Embryonic facial prominence (tissue), 1 donor: Measurements from ENCODE around the gene MTFMT.
"Not testable (repeated sequence)": the region's sequence is repeated elsewhere in the genome, so short reads cannot be mapped to it uniquely, and the experiment has no call there.

Source experiments
- DNase-seq: peaks from one replicate; pipeline ENCODE4 v3.0.0-alpha.2; 2016; ENCODE audit errors: extremely low spot score

The MTFMT gene

DNA sequence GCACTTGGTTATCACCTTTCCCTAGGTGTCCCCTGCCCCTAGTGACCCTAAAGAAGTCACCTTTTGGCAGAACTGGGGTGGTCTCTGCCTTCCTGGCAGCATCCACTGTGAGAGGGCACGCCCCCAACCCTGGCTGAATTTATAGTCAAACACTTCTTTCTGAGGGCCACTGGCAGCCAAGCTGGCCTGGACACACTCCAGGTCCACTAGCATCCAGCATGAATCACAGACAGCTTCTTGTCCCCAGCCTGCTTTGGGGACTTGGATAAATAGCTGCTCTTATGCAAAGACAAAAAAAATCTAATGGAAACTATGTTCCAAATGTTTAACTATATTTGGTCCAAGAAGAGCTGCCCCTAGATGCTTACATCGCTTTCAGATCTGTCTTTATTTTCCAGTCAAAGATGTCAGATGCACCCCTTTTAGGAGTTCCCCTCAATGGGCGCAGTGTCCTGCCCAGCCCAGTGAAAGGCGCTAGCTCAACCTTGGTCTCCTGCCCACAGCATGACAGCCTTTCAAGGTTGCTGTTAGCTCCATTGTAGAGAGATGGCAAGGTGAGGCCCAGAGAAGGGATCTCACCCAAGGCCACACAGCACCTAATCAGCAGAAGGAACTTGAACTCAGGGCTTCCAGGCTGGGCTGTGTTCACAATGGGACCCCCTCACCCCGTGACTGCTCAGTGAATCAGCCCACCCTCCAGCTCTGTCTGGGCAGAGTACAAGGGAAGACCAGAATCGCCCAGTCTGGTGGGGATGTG lies 31.4 kb upstream of the MTFMT start:
- DNase-seq: no peak

DNA sequence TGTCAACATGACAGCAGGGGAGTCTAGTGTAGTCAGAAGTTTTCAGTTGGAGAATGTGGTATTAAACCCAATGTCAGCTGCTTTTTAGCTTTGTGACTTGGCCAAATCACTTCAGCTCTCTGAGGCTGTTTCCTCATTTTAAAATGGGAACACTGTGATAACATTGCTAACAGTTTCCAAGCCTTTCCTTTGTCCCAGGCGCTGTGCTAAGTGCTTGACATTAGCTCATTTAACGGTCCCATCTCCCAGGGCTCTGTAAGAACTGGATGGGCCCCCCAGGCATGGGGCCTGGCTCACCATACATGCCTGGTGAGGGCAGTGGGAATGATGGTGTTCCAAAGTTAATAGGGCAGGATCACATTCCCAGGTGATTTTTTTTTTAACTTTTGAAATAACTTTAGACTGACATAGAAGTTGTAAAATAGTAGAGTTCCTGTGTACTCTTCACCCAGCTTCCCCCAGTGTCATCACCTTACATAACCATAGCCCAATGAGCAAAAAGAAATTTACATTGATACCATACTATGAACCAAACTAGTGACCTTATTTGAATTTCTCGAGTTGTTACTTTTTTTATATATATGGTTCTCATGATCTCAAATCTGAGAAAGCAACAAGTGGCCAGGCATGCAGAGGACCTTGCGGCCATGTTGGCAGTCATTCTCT lies 30.6 kb upstream of the MTFMT start:
- DNase-seq: no peak

DNA sequence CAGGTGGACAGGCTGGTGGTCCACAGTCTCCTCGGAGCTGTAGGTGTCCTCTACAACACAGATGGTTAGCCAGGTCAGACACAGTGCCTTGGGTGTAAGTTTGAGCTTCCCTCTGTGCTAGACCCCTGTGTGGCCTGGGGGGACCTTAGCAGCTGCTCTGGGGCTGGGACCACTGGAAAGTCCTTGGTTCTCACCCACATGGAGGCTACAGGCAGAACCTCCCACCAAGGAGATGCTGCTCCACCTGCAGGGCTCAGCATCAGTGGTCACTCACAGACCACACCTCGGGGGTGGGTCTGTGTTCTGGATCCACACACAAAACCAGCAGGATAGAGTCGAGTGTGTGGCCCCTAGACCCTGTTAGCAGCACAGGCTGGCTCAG lies 29.9 kb upstream of the MTFMT start:
- no peak for DNase-seq

DNA sequence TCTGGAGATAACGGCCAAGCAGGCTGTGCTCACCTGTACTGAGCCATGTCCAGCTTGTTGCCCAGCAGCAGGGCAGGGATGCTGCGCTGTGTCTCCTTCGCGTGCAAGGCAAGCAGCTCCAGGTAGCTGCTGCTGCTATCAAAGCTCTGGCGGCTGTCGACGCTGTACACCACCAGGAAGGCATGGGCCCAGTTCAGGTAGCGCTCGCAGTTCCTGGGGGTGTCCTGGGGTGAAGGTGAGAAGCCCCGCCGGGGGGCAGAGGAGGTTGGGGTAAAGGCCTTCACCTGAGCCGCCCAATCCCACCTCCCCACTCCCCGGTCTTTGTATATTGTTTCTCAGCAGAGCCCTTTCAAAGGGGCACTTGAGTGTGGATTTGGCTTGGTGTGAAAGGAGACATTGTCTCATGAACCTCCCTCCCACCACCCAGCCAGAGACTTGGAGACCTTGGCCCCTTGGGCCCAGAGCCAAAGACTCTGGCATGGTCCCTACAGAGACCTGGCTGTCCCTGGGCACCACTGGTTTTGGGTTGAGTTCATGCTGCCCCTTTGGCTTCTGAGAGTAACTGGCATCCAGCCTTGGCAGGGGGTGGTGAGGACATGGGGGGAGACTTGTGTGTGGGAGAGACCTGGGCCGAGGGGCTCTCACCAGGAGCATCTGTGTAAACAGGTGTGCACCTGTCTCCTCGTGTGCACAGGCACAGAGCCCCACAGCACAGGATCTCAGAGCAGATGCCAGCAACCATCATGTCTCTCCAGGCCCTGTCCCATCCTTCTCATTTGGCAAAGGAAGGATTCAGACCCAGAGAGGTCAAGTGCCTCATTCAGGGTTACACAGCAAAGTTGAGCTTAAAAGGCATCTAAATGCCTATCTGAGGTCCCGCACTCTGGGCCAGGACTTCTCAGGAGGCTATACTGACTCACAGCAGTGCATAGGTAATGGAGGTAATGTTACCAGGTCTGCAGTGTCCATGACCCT lies 29.2 kb upstream of the MTFMT start:
- no peak for DNase-seq

DNA sequence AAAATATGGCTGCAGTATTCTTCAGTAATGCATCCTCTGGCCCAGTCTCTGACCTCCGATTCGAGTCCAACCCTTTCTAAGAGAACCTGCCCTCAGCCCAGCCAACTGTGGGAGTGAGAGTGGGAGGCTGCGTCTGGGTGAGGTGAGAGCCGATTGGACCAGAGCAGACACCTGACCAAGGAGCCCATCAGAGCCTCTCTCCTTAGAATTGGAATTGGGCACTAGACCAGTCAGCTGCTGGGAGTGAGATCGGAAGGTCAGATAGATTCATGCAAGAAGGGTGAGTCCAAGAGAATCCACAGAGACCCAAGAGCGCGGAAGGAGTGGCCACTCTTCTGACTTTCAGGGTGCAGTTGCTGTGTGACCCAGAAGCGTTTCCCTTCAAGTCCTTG lies 28.1 kb upstream of the MTFMT start:
- DNase-seq: no peak

DNA sequence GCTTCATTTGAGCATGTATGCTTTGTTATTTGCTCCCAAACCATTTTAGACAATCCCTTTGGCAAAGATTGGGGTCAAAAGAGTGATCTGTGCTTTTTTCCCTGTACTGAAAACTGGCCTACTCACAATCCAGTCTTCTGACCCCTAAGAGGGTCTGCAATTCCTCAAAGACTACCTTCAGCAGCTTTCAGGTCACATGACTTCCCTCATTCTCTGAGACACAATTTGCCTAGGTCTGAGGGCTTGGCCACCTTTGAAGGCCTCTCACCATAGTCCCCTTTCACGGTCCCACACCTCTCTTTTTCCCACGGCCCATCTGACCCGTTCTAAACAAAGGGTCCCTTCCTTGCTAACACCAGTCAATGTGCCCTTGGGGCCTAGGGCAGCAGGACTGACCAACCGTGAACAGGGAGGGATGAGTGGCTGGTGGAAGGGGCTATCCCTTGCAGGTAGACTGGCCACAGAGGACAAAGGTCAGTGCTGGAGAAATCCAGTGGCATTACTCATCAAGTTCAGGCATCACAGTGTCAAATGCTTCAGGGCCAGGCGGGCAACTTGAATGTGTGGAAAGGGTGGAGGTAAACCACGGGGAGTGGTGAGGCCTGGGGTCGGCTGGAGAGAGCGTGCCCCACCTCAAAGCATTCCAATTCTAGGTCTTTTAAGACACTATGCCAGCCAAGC lies 27.6 kb upstream of the MTFMT start:
- DNase-seq: no peak

DNA sequence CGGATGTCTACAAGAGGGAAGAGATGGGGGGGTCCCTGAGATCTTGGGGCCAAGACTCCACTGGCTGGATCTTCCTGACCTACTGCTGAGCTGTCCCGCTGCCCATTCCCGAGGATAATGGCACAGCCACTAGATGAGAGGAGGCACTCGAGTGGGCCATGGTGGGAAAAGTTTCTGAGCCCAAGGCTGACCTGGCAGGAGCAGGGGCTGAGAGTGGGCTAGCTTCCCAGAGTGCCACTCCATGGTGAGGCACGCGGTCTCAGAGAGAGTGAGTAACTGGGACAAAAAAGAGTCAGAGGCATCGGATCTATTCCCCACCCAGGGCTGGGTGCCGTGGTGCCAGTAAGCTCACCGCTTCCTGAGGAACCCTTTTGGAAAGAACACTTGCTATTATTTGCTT lies 26.7 kb upstream of the MTFMT start:
- no peak for DNase-seq

DNA sequence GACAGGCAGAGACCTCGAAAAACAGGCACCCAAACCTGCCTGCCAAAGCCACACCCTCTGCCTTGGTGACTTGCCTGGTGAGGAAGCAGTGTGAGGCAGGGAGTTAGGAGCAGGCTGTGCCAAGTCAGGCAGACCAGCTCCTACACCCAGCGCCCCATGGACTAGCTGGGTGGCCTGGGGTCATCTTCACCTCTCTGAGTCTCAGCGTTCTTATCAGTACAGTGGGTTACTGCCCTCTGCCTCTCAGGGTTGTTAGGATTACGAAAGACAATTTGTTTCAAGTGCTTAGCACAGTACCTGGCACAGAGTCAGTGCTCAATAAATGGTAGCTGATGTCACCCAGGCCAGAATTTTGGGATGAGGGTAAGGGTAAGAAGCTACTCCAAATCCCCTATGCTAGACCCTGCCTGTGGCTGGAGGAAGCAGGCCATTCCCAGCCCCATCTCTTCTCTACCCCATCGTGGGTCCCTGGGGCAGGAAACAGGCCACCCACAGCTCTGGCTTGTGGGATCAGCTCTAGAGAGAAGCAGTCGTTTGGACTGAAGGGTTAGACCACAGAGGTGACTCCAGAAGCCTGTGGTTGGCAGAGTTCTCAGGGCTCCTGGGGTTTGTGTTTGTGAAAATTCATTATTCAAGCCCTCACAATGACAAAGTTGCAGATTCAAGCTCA lies 25.9 kb upstream of the MTFMT start:
- no peak for DNase-seq

DNA sequence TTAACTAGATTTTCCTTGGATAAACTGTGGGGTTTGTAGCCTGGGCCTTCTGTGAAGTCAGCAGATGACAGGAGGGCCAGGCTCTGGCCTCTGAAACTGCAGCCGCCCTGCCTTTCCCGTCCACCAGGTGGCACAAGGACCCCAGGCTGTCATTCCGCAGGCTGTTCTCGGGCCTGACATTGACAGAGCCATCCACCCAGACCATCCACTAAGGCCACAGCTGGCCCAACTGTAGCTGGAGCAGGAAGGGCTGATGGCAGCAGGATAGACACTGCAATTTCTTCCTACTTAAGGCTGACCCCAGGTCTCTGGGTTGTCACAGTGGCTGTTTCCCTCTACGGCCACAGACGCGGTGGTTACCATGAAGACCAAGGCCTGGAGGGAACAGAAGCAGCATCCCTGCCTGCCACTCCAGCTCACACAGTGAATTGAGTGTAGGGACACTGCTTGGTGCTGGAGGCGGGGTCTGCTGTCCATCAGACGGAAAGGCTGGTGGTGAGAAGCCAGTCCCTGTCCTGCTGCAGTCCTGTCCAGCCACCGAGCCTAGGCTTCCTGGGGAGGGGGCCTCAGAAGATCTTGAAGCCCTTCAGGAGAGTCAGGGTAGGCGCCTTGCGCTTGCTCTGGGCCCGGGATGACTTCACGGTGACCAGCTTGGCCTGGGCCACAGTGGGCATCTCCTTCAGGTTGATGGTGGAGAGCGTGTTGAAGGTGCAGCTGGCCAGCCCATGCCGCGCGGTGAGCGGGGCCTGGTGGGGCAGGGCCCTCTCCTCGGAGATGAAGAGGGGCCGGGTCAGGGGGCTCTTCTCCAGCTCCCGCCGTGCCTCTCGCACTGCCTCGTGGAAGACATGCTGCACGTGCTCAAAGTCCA lies 25.1 kb upstream of the MTFMT start:
- no peak for DNase-seq

DNA sequence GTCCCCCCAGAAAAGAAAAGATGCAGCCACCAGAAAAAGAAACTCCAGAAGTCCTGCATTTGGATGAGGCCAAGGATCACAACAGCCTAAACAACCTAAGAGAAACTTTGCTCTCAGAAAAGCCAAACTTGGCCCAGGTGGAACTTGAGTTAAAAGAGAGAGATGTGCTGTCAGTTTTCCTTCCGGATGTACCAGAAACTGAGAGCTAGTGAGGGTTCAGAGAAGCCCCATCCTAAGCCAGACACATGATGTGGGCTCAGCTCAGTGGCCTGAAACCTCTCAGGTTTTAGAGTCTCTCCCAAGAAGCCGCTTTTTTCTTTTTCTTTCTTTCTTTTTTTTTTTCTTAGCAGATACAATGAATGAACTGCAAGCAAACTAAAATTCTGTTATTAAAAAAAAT lies 23.5 kb upstream of the MTFMT start:
- no peak for DNase-seq

DNA sequence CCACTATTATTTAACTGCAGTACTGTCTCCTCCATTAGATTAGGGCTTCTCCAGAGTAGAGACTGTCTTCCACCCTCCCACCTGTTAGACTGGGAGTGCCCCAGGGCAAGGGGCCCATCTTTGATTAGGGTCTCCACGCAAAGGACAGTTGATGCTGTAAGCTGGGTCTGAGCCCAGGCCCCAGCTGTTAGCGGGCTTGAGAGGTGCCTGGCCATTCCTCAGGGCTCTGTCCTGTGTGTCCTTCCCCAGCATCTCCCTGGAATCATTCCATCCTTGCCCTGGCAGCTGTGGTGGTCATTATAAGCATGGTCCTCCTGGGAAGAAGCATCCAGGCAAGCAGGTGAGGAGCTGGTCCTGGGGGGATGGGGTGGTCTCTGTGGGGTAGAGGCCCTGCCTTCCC lies 21.8 kb upstream of the MTFMT start:
- DNase-seq: no peak

DNA sequence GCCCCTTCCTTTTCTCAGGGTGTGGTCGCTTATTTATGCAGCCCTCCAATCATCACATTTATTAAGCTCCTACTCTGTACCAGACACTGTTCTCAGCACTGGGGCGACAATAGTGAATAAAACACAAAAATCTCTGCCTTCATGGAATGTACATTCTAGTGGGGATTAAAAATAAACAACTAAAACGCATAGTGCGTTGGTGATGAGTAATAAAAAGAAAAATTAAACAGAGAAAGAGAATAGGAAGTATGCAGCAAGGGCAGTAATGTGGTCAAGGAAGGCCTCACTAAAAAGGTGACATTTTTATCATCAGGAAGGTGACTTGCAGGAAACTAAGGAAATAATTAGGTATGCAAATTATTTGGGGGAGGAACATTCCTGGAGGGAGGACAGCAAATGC lies 20.8 kb upstream of the MTFMT start:
- DNase-seq: no peak

DNA sequence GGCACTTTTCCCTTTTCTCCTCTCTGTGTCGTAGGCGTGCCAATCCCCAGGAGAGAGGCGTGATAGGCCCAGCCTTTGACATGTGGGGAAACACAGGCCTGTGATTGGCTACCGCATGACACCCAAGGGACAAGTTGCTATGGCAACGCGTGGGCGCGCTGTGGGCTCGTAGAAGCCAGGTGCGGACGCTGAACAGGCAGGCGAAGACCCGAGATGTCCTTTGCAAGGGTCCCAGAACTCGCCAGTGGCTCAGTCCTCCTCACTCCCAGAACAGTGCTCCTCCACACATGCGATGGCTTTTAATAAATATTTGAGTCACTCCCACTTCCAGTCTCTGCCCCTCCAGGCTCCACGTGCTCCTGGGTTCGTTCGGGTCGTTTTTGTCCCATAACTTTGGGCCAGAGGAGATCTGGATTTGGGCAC lies 20.0 kb upstream of the MTFMT start:
- peak; percentile 68 for DNase-seq

DNA sequence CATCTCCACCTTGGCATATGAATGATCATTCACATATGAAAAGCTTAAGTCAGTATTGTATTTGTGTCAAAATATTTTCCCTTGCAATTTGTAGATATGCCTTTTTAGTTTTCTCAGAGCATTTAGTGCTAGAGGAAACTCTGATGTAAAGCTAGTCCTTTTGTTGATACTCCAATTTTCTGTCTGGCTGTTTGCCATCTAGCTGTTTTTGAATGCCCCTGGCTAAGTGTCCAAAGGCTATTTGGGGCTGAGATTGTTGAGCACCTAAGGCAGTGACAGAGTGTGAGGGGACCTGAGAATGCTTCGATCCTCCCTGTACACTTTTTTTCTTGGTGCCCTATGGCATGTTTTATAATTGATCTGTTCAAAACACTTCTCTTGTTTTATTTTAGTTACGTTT lies 18.8 kb upstream of the MTFMT start:
- no peak for DNase-seq

DNA sequence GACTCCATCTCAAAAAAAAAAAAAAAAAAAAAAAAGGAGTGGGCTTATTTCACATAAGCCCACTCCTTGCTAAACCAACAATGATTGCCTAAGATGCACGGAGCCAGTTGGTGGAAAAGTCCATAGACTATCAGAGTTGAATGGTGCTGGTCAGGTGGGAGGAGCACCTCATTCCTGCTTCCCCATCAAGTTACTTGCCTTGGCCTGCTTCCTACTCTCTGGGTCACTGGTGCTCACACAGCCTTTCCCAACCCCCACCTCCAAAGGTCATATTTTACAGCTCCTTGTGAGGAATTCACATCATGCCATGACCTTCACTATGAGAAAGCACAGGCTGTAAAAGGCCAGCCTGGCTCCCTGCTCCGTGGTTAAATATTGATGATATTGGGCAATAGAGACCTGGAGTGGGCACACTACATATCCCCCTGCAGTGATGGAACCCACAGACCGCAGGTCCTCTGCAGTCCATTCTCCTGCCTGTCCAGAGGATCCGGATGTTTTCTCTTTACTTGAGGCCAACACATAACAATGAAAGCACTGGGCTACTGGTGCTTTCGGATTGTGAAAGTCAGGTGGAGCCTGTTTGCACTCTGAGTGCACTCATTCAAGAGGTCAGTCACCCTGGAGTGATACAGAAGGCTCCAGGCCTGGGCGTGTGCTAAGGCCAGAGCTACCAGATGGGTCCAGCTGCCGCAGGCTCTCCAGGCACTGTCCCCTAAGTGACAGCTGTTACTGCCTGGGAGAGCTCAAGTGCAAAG lies 15.5 kb upstream of the MTFMT start, which contains the start of gene SLC51B:
SLC51B (plus strand) TSS at position 664 of the 758 bp plus-strand sequence. CDS start 4,618 bp downstream, outside the sequence.
- no peak for DNase-seq

DNA sequence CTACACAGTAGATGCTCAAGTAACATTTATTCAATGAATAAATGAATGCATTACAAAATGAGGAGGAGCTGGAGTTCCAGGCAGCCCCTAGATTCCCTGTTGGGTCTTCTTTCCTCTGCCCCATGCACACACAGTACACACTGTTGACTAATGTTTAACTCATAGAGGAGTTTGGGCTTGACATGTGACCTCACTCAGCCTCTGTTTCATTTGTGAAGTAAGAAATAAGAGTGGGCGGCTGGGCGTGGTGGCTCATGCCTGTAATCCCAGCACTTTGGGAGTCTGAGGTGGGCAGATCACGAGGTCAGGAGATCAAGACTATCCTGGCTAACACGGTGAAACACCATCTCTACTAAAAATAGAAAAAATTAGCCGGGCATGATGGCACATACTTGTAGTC lies 14.8 kb upstream of the MTFMT start:
- not testable (repeated sequence) for DNase-seq

DNA sequence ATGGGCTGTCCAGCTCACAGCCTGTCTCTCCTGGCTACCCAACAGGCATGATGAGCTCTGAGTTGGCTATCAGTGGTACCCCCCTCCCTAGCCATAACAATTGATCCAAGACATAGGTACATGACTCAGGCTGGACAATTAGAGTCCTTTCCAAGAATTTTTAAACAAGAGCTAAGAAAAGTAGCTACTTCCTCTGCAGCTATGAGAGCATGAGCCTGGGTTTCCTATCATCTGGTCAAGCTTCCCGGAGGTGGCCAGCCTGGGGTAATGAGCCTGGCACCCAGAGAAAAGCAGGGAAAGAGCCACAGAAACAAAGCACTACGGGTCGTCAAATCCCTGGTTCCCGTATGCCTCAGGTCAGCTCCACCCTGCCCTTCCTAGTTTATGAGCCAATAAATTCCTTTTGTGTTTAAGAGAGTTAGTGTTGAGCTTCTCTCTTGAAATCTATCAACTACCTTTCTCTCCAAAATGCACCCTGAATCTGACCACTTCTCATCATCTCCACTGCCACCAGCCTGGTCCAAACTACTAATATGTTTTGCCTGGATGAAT lies 13.4 kb upstream of the MTFMT start:
- DNase-seq: no peak

DNA sequence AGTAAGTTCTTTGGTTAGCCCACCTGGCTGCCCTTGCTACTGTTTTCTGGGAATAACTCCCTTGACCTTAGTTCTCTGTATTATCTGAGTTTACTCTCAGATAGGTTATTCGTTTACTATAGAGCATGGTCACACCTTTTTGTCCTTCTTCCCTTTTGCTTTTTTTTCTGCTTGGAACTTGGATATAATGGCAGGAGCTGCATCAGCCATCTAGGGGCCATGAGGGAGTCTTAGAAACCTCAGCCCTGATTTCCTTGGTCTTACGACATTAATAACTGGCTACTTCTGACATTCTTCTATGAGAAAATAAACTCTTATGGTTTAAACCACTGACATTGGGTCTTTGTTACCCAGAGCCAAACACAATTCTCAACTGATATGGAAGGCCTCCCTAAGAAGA lies 12.3 kb upstream of the MTFMT start:
- DNase-seq: no peak

DNA sequence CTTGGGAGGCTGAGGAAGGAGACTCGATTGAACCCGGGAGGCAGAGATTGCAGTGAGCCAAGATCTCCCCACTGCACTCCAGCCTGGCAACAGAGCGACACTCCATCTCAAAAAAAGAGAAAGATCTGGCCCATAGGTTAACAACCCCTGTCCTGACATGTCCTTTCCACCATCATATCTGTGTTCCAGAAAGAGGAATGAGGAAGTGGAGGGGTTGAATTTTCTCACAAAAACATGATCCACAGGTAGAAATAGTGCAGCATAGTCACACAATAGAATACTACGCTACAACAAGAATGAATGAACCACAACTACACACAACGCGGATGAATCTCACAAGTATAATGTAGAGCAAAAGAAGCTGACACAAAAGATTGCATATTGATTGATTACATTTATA lies 11.0 kb upstream of the MTFMT start:
- DNase-seq: no peak
